K562 (cell line): ENCODE data around the gene ARHGEF10L. TPM values are rescaled to one million over a fixed set of nuclear protein-coding genes. Genes with fewer than 3 reads are reported as not detected.

Experiments
- ATAC-seq: fragments of 200-7000 bp; cut with Tn5 transposase; 3 replicates; pipeline ENCODE4 v1.9.1; 2020; ENCODE audit warnings: moderate library complexity
- BruUV-seq: library from RNA; stranded (reverse); fragments of 400-500 nt; replicated peaks from 2 replicates; lab custom pipeline; 2021; lab: Mats Ljungman, UMichigan
- CTCF ChIA-PET: fragments of 300-600 bp; formaldehyde crosslinking; extraction: SDS; loops from one replicate; lab custom pipeline; 2021; ENCODE audit warnings: low intra/inter-chr PET ratio; lab: Yijun Ruan, JAX
- POLR2A ChIA-PET: fragments of 300-600, 350-650 bp; sonication (Branson Sonifier 250); formaldehyde crosslinking; extraction: SDS; loops from one replicate; lab custom pipeline; 2021; ENCODE audit warnings: antibody characterized with exemption, inconsistent platforms; lab: Yijun Ruan, JAX
- DNase-seq, 4 experiments: peaks; one replicate each; pipeline versions ENCODE4 v3.0.0 to v3.0.0-alpha.2; 2011 to 2018; ENCODE audit warnings: low spot score in 3 of 4, mixed read lengths in 3 of 4; ENCODE audit errors: extremely low read depth in 1 of 4
- FAIRE-seq: peaks from 2 replicates; lab custom pipeline; 2011; peaks lifted over from hg19 to GRCh38; lab: Jason Lieb, UNC
- H2AFZ ChIP-seq: 2 replicates; pipeline ENCODE4 v1.6.0; 2011; ENCODE audit warnings: low read depth, low read length, control low read depth, inconsistent platforms
- H3K27ac ChIP-seq: fragments of 200-600 bp; 3 replicates; pipeline ENCODE4 v1.8.0; 2011; ENCODE audit warnings: low read depth, mild to moderate bottlenecking, control low read depth, inconsistent platforms, low read length, moderate library complexity, mixed read lengths; ENCODE audit errors: extremely low read depth
- H3K27me3 ChIP-seq, 2 experiments: fragments of 300-600 bp in 1 of 2; 2 replicates in 1 of 2; 3 replicates in 1 of 2; pipeline versions ENCODE4 v1.6.0 to v1.8.0; 2011; ENCODE audit warnings: inconsistent platforms in 2 of 2, low read length in 2 of 2, mild to moderate bottlenecking in 1 of 2, mixed read lengths in 1 of 2, moderate library complexity in 1 of 2; ENCODE audit not compliant: control insufficient read depth in 2 of 2, insufficient read depth in 2 of 2
- H3K36me3 ChIP-seq: fragments of 300-600 bp; 3 replicates; pipeline ENCODE4 v1.8.0; 2011; ENCODE audit warnings: mild to moderate bottlenecking, low read length, inconsistent platforms; ENCODE audit not compliant: control insufficient read depth, insufficient read depth
- H3K4me1 ChIP-seq, 2 experiments: fragments of 200-600 bp in 1 of 2; replicated peaks in 1 of 2; 2 replicates in 1 of 2; 3 replicates in 1 of 2; pipeline versions ENCODE4 v1.5.1 to v1.8.0; 2011; ENCODE audit warnings: inconsistent platforms in 2 of 2, low read length in 2 of 2, mild to moderate bottlenecking in 1 of 2, mixed read lengths in 1 of 2, moderate library complexity in 1 of 2; ENCODE audit not compliant: control insufficient read depth in 2 of 2, insufficient read depth in 2 of 2
- H3K4me2 ChIP-seq: 2 replicates; pipeline ENCODE4 v1.6.1; 2011; ENCODE audit warnings: low read length, control low read depth, inconsistent platforms, mixed read lengths; ENCODE audit not compliant: insufficient read depth
- H3K4me3 ChIP-seq: fragments of 200-600 bp; sonication (generic), shearing (Covaris generic); 2 replicates; pipeline ENCODE4 v1.5.1; 2016; ENCODE audit warnings: control low read depth, inconsistent platforms
- H3K79me2 ChIP-seq: fragments of 200-600 bp; 3 replicates; pipeline ENCODE4 v1.8.0; 2011; ENCODE audit warnings: low read length, inconsistent platforms; ENCODE audit not compliant: control insufficient read depth, insufficient read depth
- H3K9ac ChIP-seq, 2 experiments: 2 replicates each; pipeline versions ENCODE4 v1.6.0 to v1.6.1; 2011; ENCODE audit warnings: low read depth in 2 of 2, low read length in 2 of 2, control low read depth in 1 of 2, inconsistent platforms in 1 of 2, mild to moderate bottlenecking in 1 of 2, mixed read lengths in 1 of 2; ENCODE audit not compliant: insufficient read depth in 1 of 2
- H3K9me1 ChIP-seq: one replicate; pipeline ENCODE4 v1.6.0; 2011; ENCODE audit warnings: inconsistent platforms, mild to moderate bottlenecking, low read length, moderate library complexity; ENCODE audit not compliant: control insufficient read depth, insufficient read depth
- H3K9me3 ChIP-seq: replicated peaks from 2 replicates; pipeline ENCODE4 v1.5.1; 2011; ENCODE audit warnings: low read depth, low read length, inconsistent platforms; ENCODE audit not compliant: control insufficient read depth, insufficient read depth
- H4K20me1 ChIP-seq: replicated peaks from 2 replicates; pipeline ENCODE4 v1.6.1; 2011; ENCODE audit warnings: low read length, inconsistent platforms, mixed read lengths; ENCODE audit not compliant: control insufficient read depth, insufficient read depth
- BRCA1 ChIP-seq, 2 experiments: fragments of 450-650 bp in 1 of 2; sonication (generic) in 1 of 2; formaldehyde crosslinking in 1 of 2; IDR thresholded peaks; 2 replicates each; pipeline versions ENCODE4 v1.5.0 to v1.6.1; 2017 to 2020; ENCODE audit warnings: mild to moderate bottlenecking in 1 of 2, missing genetic modification reagents in 1 of 2
- EP400 ChIP-seq: fragments of 450-650 bp; IDR thresholded peaks from 2 replicates; pipeline ENCODE4 v1.6.1; 2017; ENCODE audit warnings: antibody characterized with exemption, mild to moderate bottlenecking, moderate library complexity
- MAX ChIP-seq: sonication (generic); formaldehyde crosslinking; IDR thresholded peaks from 2 replicates; pipeline ENCODE4 v1.9.0; 2022; ENCODE audit warnings: mild to moderate bottlenecking, missing genetic modification reagents
- PPARD ChIP-seq: fragments of 250-450 bp; sonication (Bioruptor Pico); IDR thresholded peaks from 2 replicates; pipeline ENCODE4 v1.8.0; 2022; ENCODE audit warnings: inconsistent platforms, mild to moderate bottlenecking, moderate library complexity
- SOX6 ChIP-seq: fragments of 450-650 bp; IDR thresholded peaks from 2 replicates; pipeline ENCODE4 v1.6.1; 2014; ENCODE audit warnings: mild to moderate bottlenecking
- THRB ChIP-seq: fragments of 450-650 bp; formaldehyde crosslinking; conservative IDR thresholded peaks from 2 replicates; pipeline ENCODE4 v1.4.0; 2022; ENCODE audit warnings: mild to moderate bottlenecking, missing genetic modification characterization
- U2AF1 ChIP-seq: fragments of 200-400 bp; formaldehyde crosslinking; optimal IDR thresholded peaks from 2 replicates; pipeline ENCODE3; 2017; ENCODE audit warnings: mild to moderate bottlenecking, low read depth, low read length, moderate library complexity
- ZNF586 ChIP-seq: fragments of 450-650 bp; formaldehyde crosslinking; conservative IDR thresholded peaks from 2 replicates; pipeline ENCODE4 v1.4.0; 2020; ENCODE audit warnings: mild to moderate bottlenecking, moderate library complexity
- ZNF778 ChIP-seq: fragments of 450-650 bp; formaldehyde crosslinking; IDR thresholded peaks from 2 replicates; pipeline ENCODE4 v1.4.0; 2020; ENCODE audit warnings: mild to moderate bottlenecking, moderate library complexity
- WGBS: fragments of 100-300 bp; shearing (Covaris generic); methylation state at CpG from one replicate; pipeline ENCODE4 v1.1.6; 2016; ENCODE audit warnings: low coverage, mixed read lengths; ENCODE audit not compliant: insufficient coverage; ENCODE audit errors: missing lambda C conversion rate; 5-methylcytosine and 5-hydroxymethylcytosine counted together
- in situ Hi-C: fragments of 300-500 bp; cut with MboI; formaldehyde crosslinking; loops from 4 replicates; pipeline ENCODE4 v1.15.0; 2018; ENCODE audit warnings: inconsistent platforms, mixed read lengths
- intact Hi-C: fragments of 100-400 bp; cut with micrococcal nuclease; formaldehyde crosslinking; loops from 2 replicates; pipeline ENCODE4 v1.14.2; 2022
- polyA plus RNA-seq, 8 experiments: library from polyadenylated mRNA; depleted of rRNA in 4 of 8; stranded (reverse) in 5 of 8; unstranded in 3 of 8; fragments of >200 nt; fragmentation: Nextera tagmentation in 2 of 8; fragmentation: Illumina TruSeq in 1 of 8; extraction: Ambion mirVana in 2 of 8; extraction: Trizol in 1 of 8; gene quantifications; 2 replicates each; pipeline versions ENCODE4 v1.2.1 to v1.2.3, GENCODE V29; 2011 to 2014; ENCODE audit warnings: inconsistent platforms in 1 of 8, missing spikeins in 1 of 8
- total RNA-seq, 7 experiments: library from RNA; depleted of rRNA in 6 of 7; stranded (reverse); fragments of >200 nt in 6 of 7; fragmentation: Illumina TruSeq in 2 of 7; extraction: Trizol in 2 of 7; gene quantifications; 2 replicates each; pipeline versions ENCODE4 v1.2.1 to v1.2.3, GENCODE V29; 2011 to 2021; ENCODE audit warnings: low replicate concordance in 1 of 7

The ARHGEF10L gene
- total and polyA plus RNA-seq, 9 of the 15 experiments (the other 6 are each of a cell fraction or from before 2014, with no cell fraction given): 0.09 to 0.13 TPM; not detected in 7

GRCh38 chr1:17531682-17532487 lies 7.6 kb upstream of the ARHGEF10L start:
- POLR2A ChIA-PET: interaction anchor here (1.0 kb wide), 1 partner anchor 14 kb away, joined by 4 read pairs; no protein-coding TSS in a partner anchor
- Histone ChIP-seq H3K9ac (no peak overlapping the region), H3K27me3 (peaks cover 21 to 53% of the 10 kb centered on the region in 2 experiments; a peak in 4 of 5 replicates), H3K9me3 (no peaks in the 10 kb centered on the region), H3K4me1 (no peaks in the 10 kb centered on the region), H3K9me1 (no peaks in the 10 kb centered on the region), H3K4me3 (no peak overlapping the region), H3K36me3 (no peaks in the 10 kb centered on the region), H3K79me2 (no peaks in the 10 kb centered on the region), H4K20me1 (0 out of 2 replicates have a peak, but pooled peaks cover 4% of the 10 kb centered on the region), H2AFZ (no peak overlapping the region), H3K27ac (no peak overlapping the region), H3K4me2 (no peak overlapping the region)
- in situ Hi-C loops: no loop called here
- intact Hi-C loops: no loop called here
- TF ChIP-seq ZNF586 (CRISPR knock-in tag): no peak
- no peak for TF ChIP-seq EP400
- no peak for TF ChIP-seq BRCA1 (IDR thresholded peaks at IDR 0.05)
- no peak for TF ChIP-seq BRCA1 (CRISPR knock-in tag; IDR thresholded peaks at IDR 0.05)
- TF ChIP-seq ZNF778: no peak
- TF ChIP-seq PPARD (CRISPR knock-in tag): no peak
- no peak for TF ChIP-seq THRB (CRISPR knock-in tag)
- no peak for TF ChIP-seq MAX (CRISPR knock-in tag)
- no peak for TF ChIP-seq SOX6
- no peak for TF ChIP-seq U2AF1
- ATAC-seq (no peak; the same call in 1 of the 3 replicates), DNase-seq (no peak), FAIRE-seq (no peak)
- CTCF ChIA-PET: no interaction called here
- WGBS: 9% methylated on average over 8 of the region's 8 CpGs
- no TSS peak for BruUV-seq
